GM21619 (cell line): ENCODE results near the gene PHOX2B.
"Not testable (repeated sequence)": the region's sequence is repeated elsewhere in the genome, so short reads cannot be mapped to it uniquely, and the experiment has no call there.

Experiments
- ATAC-seq: cut with Tn5 transposase; IDR thresholded peaks from one replicate; pipeline ENCODE4 v1.9.1; 2021; ENCODE audit not compliant: unreplicated experiment

Gene PHOX2B

GRCh38 chr4:41712425-41712824 lies 36.1 kb downstream of the PHOX2B start:
- no peak for ATAC-seq

GRCh38 chr4:41711654-41712053 lies 36.9 kb downstream of the PHOX2B start:
- not testable (repeated sequence) for ATAC-seq

- ATAC-seq, result no peak
These were observed 38.6 kb downstream of the PHOX2B start for GRCh38 chr4:41709844-41710481.

- no peak for ATAC-seq
These were observed 44.7 kb downstream of the PHOX2B start for GRCh38 chr4:41703785-41704184.

- ATAC-seq, result no peak
These were observed 45.8 kb downstream of the PHOX2B start for GRCh38 chr4:41702770-41703169.

- ATAC-seq, result no peak
These were observed 46.5 kb downstream of the PHOX2B start for GRCh38 chr4:41701983-41702382.

GRCh38 chr4:41696763-41697162 lies 51.8 kb downstream of the PHOX2B start:
- ATAC-seq, result no peak

- no peak for ATAC-seq
These were observed 52.4 kb downstream of the PHOX2B start for GRCh38 chr4:41696131-41696530.
